Measurements from ENCODE around the gene GNB2.

DNA sequence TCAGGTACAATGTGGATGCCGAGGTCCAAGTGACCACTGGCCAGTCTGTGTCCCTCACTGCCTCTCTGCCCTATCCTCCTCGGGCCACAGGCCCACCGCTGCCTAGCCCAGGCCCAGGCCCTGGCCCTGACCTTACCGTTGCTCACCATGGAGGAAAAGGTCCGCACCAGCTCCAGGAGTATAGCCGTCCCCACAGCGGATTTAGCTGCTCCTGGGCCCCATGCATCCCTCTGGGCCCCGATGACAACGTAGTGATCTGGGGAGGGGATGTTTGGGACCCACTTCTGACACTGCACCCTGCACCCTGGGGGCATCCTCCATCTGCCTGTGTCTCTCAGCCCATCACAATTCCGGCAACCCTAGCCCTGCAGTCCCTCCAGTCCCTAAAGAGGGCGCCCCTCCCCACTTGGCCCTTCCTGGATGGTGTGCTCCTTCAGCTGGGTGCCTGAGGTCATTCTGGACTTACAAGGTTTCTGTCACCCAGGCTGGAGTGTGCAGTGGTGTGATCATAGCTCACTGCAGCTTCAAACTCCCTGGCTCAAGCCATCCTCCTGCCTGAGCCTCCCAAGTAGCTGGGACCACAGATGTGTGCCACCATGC lies 44.3 kb upstream of the GNB2 start:
- TF ChIP-seq GATA2 (IDR thresholded peaks at IDR 0.05; ENCODE audit: low read depth, low read length) (no peak), GATA3 (IDR thresholded peaks at IDR 0.05; ENCODE audit: low read depth, low read length) (no peak)

Measured in SH-SY5Y (cell line).